HG03196 (cell line): ENCODE data around the gene PANX1.

ENCODE experiments used
- ATAC-seq: cut with Tn5 transposase; IDR thresholded peaks from one replicate; pipeline ENCODE4 v1.9.1; 2021; ENCODE audit not compliant: unreplicated experiment

Gene PANX1

DNA sequence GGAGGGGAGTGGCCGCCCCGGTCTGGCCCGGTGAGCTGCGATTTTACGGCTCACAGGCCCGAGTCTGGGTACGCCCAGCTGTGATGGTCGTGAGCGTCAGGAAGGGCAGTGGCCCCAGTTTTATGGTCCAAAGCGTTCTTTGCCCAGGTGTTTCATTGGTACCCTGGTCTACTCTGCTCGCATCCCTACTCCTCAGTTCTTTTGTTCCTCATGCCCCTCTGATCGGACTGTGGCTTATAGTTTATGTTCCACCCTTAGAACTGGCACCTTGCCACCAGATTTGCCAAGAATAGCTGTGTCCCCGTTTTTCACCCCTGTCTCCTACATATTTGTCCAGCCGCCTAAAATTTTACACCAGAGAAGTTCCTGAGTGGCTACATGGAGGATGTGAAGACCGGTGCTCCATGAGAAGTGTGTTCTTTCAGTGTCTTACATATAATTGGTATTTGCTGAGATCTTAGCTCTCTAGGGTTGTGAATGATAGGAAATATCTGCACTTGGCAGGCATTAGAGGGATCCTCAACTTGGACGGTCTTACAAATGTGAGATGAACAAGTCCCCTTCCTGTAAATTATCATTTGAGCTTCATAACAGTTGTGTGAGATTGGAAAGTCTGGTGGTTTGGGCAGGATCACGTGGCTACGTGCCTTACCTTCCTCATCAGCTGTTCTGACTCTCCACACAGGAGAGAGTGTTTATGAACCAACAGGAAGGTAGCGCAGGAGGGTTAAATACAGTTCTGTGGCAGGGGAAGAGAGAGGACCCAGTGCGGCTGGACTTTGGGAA is 1.1 kb downstream of the PANX1 start:
- no peak for ATAC-seq

DNA sequence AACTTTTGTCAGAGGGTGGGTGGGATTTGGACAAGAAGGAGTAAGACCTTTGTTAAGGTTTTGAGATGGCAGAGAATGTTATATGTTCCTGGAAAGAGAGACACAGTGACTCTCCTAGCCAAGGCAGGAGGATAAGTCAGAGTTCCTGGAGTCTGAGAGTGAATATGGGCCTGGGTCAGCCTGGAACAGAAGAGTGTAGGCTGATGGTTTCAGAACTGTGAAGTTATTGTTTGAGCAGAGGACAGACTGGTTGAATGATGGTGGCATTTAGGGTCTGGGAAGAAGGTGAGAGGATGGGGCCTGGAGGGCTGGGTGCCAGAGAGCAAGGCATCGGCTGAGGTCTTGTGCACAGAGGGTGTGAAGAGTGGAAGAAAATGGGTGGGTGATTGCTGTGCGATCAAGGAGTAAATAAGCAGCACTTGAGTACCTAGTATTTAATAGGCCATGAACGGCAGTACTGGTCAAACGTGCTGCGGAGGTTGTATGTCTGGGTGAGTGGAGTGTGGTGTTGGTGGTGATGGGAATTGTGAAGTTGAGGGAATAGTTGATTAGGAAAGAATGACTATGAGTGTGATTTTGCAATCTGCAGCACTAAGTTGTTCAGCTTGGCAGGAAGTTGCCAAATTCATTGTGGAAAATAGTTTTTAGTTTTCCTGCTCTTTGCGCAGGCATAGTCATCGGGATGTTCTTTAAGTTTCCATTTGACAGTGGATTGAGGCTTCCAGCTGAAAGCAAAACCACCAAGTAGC is 1.8 kb downstream of the PANX1 start:
- no peak for ATAC-seq

DNA sequence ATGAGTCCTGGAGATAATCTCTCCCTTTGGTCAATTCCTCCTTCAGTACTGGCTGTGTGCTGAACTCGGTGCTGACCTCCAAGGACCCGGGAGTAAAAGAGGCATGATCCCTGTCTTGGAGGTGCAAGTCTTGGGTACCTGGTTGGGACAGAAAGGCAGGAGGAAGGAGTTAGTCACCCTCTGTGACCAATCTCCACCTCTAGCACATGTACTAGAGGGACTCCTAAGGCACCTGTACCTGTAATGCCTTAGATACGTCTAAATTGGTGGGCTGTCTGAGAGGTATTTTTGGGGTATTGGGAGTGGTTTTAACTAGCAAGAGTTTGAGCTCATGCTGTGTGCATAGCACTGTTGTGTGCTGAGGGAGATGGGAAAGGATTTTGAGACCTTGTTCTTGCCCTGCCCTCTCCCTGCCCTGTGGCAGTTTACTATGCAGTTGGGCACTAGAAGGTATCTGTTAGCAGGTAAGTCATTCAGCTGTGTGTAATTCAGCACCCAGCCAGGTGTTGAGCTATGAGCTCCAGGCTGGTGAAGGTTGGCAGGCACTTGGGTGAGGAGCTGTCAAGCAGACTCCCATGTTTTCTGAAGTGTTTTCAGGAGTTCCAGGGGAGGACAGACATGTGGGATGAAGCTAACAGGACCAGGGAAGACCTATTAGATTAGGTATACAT is 2.5 kb downstream of the PANX1 start:
- ATAC-seq, result no peak

DNA sequence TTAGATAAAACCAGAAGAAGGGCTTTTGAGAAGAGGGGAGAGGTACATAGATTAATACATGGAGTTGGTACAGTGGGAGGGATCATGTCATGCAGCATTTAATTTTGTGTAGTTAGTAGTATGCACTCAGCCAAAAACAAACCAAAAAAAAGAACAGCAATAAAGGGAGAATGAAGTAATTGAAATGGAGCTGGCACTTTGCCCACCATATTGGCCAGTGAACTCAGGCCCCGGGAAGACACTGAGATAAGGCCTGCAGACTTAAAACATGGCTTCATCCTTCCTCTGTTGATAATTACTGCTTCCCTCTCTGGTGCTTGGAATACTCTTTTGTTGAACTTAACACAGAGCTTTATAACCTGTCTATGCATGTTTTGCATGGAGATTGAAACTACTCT is 3.1 kb downstream of the PANX1 start:
- ATAC-seq, result no peak

DNA sequence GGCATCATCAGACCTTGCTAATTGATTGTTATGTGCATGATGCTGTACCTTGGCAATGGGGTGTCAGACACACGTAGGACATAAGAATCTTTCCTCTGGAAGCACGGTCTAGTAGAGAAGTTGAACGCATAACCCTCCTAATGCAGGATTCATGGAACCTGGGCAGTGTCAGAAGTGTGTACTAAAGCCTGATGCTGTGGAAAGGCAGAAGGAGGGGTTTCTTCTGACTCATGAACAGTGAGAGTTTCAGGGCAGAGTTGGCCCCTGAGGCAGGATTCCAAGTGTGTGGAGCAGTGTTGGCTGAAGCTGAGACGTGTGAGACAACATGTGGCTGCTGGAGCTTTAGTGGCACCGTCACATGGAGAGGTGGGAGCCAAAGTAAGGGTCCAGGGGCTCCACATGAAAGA is 3.5 kb downstream of the PANX1 start:
- no peak for ATAC-seq

DNA sequence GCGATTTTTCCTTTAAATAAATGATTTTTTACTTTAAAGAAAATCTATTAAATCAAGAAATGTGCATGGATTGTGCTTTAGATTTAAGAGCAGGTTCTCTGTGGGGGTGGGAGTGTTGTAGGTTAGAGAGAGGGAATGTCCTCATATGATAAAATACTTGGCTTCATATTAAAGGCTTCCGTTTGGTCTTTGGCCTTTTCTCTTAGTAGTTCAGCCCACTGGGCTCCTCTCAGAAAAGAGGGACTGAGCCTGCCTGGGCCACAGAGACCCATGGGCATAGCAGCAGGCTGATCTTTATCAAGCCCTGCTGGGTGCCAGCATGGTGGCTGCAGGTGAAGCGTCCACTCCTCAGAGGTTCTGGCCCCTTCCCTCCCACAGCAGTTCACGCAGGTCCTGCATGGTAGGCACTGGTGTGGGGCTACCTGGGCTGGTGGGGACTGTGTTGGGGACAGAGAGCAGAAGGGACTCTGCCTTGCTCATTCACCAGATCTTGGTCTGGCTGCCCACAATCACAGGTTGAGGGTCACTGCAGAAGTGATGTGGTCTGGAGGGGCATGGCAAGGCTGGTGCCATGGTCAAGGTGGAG is 4.3 kb downstream of the PANX1 start:
- ATAC-seq, result no peak

DNA sequence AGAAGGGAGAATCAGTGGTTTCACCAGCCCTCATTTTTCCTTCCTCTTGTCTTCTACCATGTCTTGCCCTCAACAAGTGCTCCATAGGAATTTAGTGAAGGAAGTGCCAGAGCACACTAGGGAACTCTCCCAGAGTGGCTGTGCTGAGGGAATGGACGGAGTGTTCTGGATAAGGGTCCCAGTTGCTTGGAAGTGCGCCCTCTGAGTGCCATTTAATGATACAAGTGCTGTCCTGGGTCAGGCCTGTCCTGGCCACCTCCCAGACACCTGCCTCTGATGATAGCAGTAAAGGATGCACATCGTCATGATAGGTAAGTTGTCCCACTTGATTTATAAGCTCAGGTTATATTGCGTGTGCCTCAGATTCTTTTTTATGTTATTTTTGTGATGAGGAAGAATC is 5.1 kb downstream of the PANX1 start:
- no peak for ATAC-seq

DNA sequence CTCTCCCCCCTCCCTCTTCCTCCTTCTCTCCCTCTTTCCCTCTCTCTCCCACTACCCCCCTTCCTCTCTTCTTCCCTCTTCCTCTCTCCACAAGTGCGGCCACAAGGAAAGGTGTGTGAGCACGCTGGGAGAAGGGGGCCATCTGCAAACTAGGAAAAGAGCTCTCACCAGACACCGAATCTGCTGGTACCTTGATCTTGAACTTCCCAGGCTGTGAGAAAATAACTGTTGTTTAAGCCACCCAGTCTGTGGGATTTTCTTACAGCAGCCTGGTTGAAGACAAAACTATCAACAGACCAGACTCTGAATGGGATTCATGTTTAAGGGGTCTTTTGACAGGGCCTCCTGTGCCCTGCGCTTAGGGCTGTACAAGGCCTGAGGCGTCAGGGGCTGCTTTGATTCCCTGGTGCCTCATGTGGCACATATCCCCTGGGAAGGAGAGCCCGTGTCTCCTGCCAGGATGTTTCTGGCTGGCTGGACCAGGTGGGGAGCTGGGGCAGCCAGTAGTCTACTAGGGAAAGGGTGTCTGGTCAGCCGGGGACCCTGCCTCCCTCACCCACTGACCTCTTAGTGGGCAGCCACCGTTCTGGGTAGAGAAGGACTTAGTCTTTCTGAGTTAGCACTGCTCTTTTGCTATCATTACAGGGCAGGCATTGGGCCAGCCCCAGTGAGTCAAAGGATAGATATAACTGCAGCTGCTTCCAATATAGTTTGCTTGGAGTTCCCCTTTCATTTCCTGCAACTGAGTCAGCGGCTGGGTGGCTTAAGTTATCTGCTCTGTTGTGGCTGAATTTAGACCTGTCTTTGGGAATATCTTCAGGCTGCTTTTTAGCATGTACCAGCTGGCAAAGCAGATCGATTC is 6.2 kb downstream of the PANX1 start:
- peak; percentile 47 for ATAC-seq

DNA sequence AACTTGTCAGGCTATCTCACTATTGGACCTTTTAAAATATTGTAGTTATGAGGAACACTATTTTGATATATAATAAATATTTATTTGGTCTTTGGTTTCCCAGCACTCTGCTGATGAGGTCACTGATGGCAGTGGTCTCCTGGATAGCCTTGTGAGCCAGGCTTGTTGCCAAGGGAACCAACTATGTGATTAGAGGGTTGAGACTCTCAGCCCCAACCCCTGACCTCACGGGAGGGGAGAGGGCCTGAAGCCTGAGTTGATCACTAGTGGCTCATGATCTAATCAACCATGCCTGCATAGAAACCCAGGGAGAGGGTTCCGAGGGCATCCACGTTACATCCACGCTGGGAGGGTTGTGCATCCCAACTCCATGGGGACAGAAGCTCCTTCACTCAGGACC is 10.8 kb downstream of the PANX1 start:
- no peak for ATAC-seq

DNA sequence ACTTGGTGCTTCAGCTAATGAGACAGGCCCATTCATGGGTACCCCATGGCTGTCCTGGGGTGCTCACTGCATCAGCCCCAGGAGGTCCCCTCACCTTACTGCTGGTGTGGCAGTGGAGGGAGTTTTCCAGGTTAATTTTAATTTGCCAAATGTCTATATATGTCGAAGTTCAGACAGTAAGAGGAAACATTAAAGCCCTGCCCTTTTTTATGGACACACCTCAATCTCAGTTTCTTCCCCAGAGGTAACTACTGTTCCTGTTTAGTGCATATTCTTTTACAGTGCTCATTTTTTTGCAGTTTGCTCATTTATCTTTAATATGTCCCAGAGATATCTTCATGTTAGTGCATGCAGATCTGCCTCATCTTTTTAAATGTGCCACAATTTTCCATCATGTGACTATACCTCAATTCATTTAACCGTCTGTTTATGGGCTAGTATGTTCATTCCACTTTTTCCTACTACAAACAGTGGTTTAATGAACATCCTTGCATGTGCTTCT is 11.6 kb downstream of the PANX1 start:
- no peak for ATAC-seq

DNA sequence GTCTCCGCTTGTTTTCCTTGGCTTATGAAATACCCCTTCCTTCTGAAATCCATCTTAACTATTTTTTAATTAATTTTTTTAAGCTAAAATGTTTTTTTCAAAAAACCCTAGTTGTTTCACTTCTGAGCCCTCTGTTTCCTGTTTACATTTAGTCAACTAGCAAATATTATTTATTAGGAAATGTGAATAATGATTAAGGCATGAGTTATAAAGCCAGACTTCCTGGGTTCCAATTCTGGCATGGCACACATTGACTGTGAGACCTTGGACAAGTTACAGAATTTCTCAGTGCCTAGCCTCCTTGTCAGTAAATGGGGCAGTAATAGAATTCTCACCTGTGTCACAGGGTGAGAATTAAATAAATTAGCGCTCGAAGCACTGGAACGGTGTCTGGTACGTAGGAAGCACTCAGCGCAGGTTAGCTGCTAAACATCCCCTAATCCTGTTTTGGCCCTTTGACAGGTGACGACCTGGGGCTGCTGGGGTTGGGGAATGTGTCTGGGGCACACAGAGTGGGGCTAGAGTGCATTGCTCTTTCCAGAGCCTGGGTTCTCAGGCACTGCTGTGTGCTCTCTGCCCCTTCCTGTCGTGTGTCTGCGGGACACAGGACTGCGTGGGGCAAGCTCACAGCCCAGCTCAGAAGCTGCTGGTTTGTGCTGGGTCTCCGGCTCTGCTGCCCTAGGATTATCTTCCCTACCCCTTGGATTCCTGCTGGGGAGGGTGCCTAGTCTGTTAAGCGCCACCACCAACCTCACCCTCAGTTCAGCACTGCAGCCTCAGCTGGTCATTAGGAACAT is 13.1 kb downstream of the PANX1 start:
- no peak for ATAC-seq

DNA sequence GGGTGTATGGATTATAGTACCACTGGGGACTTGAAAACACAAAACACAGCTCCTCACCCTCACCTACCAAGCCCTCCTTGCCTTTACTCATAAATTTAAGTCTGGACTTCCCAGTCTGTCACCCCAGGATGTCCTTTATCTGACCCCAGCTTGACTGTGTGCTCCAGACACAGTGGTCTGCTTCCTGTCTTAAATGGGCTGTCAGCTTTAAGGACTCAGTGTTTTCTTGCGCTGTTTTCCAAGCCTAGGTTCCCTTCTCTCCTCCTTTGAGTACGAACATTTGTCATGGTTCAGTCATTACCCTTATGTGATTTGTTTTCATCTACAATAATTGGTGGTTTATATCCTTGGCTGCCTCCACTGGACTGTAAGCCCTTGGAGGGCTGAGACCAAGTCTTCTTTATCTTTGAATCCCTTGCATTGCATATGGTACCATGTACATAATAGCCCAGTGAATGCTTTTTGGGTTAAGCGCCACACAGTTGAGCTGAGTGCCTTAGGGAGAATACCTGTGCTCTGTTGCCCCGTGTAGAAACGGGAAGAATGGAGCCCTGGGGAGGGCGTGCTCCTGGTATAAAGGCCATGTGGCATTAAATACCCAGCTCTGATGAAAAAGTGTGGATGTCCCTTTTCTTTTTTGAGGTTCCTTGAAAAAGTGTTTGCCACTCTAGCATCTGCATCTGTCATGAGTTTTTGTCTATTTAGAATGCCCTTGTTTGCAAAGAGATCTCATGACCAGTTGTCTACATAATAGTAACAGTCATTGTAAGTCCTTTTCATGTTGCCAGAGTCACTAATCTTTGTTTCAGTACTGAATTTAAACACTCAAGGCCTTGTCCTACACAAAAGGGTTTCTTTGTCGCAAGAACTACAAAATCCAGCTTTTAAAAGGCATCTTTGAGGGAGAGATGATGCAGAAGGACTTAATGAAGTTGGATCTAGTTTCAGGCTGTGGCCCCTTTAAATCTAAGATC is 14.0 kb downstream of the PANX1 start:
- no peak for ATAC-seq

DNA sequence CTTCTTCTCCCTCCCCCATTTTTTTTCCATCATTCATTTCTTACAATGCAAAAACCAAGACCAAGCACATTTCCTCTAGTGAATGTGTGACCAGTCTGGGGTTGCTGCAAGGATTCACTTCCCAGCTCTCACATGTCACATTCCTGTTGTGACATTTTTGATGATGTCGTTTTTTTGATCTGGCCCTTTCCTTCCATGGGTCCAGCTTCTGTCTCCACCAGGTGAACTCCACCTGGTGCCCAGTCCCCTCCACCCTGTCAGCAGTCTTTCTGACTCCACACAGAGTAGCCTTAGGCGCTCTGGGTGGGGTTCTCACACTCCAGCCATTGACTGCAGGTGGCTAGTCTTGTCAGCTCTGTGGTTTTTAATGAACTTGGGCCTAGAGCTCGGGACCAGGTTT is 15.6 kb downstream of the PANX1 start:
- no peak for ATAC-seq

DNA sequence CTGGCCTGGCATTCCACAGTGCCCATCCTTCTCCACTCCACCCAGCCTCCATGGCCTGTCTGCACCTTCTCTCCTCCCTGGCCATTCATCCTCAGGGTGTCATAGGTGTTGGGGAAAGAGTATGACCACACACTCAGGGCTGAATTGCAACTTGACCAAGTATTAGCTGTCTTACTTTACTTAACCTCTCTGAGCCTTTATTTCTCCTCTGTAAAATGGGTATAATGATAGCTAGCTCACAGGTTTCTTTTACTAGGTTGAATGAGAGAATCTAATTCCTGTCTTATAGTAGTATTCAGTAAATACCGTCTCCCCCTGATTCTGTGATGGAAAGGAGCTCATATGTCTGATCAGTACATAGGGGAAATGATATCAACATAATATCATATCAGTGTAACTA is 16.0 kb downstream of the PANX1 start:
- ATAC-seq, result no peak

DNA sequence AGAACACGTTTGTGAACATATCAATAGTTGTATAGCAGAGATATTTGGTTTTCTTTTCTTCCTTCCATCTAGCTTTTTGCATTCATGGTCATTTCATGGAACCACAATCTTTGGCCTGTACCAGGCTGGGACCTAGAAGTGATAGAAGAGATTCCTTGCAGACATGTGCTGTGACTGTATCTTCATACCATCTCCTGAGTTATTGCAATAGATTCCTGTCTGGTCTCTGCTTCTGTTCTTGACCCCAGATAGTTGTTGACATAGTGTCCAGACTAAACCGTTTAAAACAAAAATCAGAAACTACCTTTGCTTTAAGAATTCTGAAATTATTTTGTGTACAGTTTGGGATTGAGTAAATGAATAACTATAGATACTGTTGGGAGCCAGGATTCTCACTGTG is 16.8 kb downstream of the PANX1 start:
- no peak for ATAC-seq

DNA sequence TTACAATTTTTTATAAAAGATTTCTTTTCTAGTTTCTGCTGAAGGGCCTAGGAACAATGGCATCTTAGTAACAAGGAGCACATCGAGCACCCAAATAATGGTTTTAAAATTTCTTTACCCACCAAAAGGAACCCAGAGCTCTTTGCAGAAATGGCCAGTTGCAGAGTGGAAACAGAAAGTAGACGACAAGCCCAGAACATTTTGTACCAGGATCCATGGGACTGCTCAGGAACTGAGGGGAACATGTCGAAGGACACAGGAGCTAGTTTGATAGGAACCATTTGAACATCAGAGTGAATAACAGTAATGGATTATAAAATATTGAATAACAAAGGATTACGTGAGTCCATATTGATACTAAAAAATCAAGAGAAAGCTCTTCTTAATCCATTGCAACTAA is 17.3 kb downstream of the PANX1 start:
- ATAC-seq, result no peak

DNA sequence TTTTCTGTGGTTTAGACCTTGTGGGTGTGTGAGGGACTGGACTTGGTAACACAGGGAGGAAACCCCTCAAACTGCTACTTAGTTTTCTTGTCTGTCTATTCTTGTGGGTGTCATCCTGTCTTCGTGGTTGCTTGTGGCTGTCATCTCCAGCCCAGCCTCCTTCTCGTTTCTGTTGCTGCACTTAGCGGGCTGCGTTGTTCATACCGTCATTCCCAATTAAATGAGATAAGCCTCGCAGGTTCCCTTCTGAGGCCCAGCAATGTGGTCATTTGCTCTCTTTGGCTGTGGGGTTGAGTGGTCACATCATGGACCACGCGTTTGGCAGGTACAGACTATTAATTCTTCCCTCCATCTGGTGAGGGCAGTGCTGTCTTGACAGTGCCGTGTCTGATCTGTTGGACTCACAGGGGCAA is 18.8 kb downstream of the PANX1 start:
- ATAC-seq, result no peak

DNA sequence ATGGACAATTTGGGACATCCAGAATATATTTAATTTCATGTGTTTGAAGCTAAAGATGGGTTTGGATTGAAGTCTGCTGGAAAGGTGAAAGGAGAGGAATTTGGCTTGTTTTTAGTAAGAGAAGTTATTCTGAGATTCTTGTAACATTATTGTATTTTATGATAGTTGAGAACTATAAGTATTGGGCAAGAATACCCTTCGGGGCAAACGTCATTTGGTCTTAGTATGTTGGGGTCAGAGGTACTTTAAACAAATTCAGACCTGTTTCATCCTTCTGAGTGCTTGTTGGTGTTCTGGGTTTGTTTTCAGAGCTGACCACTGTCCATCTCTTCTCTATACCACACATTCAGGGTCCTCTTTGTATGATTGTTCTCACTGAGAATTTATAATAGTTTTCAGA is 19.5 kb downstream of the PANX1 start:
- ATAC-seq, result no peak
